SK-N-SH (cell line): Measurements from ENCODE around the gene BRS3.

ENCODE experiments used
- CTCF ChIP-seq: fragments of 200-600 bp; sonication (generic); IDR thresholded peaks from 2 replicates; pipeline ENCODE4 v1.6.1; 2017; ENCODE audit warnings: antibody characterized with exemption, mild to moderate bottlenecking, moderate library complexity
- ELF1 ChIP-seq: IDR thresholded peaks from 2 replicates; pipeline ENCODE4 v1.4.0; 2012
- PBX3 ChIP-seq: IDR thresholded peaks from 2 replicates; pipeline ENCODE4; 2012
- ZBTB33 ChIP-seq: IDR thresholded peaks from 2 replicates; pipeline ENCODE4 v1.4.0; 2012; ENCODE audit warnings: low read depth, borderline replicate concordance

- TF ChIP-seq ELF1 (no peak), CTCF (no peak), ZBTB33 (no peak), PBX3 (no peak)
Measured at GRCh38 chrX:136541294-136541693, 53.5 kb downstream of the BRS3 start.
